ENCODE measurements around the gene PMEL.
"Not testable (repeated sequence)": the region's sequence is repeated elsewhere in the genome, so short reads cannot be mapped to it uniquely, and the experiment has no call there.

PMEL gene

DNA sequence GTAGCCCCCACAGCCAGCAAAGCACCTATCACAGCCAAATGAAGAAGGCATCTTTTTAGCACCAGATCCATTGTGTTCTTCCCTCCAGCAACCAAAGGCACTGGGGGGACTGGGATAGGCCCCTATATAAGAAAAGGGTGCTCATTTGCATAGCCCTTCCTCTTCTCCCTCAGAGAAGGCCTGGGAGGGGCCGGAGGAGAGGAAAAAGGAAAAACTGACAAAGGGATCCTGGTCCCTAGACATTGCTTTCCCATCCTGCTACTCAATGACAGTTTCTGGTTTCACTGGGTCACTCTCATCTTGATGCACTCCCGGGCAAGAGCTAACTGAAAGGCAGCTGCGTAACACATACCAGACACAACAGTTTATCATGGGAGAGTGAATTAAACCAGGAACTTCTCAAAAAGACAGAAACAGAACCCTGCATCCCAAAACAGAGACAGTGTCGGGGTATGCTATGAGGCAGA, at the start of gene PMEL:
Gene PMEL (minus strand): TSS at position 102 of the 467 bp plus-strand sequence. CDS start 31 bp downstream, at position 71.
- no peak for DNase-seq

DNA sequence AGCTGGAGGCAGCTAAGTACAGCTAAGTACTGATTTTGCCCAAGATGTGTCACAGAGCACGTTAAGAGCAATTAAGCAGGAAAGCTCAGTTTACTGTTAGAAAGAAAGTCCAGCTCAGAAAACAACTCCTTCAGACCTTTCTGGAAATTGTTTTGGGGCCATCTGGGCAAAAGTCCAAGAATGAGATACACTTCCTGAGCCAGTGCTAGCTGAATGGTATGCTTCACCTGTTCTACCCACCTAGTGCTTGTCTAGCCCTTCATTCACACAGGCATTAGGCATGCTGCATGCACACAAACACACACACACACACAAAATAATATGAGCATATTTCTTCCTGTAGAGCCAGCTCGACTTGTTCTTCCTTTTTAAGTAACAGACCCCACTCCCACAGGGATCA, 48.4 kb upstream of the PMEL start:
- peak; percentile 39 for DNase-seq

DNA sequence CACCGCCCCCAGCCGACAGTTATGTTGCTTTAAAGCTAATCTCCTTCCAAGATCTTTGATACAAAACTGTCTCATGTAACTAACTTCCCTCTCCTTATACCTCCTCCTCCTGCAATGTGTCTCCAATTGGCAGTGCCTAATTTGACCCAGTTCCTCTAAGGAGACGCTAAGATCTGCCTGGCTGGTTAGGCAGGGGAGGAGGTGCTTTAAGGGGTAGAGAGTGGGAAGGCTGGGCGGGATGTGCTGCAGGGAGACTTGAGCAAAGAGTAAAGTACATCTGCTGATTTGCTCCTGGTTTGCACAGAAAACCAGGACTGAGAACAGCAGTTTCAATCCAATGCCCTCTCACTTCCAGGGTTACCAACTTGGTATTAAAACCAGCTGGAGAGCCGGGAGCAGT, 47.6 kb upstream of the PMEL start:
- DNase-seq: no peak

DNA sequence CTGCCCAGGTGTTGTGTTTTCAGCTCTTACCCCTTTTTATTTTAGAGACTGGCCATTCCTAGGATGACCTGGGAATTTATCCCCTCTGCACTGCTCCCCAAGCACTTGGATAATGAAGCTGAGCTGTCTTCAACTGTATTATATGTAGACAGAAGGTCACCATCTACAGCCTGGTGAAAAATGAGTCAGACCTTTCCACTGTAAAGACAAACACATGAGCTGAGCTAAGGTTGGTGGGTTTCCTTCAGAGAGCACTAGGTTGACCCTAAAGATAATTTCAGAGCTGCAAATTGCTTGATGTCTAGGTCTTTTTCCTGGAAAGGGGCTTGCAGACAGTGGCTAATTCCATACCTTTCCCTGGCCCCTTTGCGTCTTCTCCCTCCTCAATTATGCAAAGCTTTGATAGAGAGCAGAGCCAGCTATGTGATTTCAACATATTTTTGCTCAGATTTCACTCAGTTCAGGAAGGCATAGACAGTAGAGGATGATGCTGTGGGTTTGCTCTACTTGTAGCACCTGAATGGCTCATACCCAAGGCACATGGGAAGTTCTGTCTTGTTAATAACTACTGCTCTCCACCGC, 45.8 kb upstream of the PMEL start:
- no peak for DNase-seq

GRCh38 chr12:56010111-56010570, 44.3 kb upstream of the PMEL start:
- DNase-seq: no peak

DNA sequence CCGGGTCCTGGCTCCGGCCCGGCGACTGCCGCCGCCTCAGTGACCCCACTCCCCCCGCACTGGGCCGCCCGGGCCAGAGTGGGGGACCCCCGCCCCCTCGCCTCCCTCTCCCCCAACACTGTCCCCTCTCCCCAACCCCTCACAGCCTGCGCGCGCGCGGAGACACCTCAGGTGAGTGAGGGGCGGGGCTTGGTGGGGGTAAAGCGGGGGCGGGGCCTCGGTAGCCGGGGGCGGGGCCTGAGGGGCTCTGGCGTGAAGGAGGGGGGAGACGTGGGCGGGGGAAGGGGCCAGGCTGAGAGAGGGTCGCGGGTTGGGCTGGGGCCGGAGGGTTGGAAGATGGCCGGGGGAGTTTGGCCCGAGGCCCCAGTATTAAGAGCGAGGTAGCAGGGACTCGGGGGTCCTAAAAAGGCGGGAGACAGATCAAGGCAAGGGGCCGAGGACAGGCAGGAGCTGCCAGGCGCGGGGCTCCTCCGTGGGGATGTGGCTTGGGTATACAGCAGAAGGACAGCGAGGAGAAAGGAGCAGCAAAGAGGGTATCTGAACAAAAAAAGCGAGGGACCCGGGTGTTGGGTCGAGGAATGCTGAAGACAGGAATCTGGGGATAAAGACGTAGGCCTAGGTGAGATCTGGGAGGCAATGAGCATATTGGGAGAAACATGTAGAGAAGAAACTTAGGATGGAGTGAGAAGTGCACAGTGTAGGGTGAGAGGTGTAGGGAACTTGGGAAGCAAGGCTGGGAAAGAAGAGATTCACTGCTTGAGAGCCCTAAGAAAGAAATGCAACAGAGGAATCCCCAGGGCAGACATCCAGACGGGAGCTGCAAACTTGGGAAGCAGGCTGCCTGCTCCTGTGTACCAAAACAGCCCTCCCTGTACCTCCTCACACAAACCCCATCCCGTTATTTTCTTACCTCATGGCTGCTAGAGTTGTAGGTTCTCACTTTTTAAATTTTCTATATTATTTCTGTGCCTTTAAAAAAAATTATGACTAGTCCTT, 42.0 kb upstream of the PMEL start:
- DNase-seq: peak; percentile 36

DNA sequence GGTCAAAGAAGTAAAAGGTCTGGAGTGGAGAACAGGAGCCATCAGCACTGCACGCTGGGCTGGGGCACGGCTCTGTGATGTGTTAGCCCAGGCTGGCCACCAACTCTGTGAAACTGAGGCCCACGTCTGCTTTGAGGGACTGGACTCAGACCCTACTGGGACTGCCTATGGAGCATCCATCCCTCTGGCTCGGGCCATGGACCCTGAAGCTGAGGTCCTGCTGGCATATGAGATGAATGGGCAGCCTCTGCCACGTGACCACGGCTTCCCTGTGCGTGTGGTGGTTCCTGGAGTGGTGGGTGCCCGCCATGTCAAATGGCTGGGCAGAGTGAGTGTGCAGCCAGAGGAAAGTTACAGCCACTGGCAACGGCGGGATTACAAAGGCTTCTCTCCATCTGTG, 38.4 kb upstream of the PMEL start:
- no peak for DNase-seq

DNA sequence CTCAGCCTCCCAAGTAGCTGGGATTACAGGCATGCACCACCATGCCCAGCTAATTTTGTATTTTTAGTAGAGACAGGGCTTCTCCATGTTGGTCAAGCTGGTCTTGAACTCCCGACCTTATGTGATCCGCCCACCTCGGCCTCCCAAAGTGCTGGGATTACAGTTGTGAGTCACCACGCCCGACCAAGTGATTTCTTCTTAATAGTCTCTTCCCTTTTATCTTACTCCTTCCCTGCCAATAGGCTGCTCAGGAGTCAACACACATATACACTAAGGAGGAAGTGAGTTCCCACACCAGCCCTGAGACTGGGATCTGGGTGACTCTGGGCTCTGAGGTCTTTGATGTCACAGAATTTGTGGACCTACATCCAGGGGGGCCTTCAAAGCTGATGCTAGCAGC, 37.5 kb upstream of the PMEL start:
- DNase-seq: not testable (repeated sequence)

DNA sequence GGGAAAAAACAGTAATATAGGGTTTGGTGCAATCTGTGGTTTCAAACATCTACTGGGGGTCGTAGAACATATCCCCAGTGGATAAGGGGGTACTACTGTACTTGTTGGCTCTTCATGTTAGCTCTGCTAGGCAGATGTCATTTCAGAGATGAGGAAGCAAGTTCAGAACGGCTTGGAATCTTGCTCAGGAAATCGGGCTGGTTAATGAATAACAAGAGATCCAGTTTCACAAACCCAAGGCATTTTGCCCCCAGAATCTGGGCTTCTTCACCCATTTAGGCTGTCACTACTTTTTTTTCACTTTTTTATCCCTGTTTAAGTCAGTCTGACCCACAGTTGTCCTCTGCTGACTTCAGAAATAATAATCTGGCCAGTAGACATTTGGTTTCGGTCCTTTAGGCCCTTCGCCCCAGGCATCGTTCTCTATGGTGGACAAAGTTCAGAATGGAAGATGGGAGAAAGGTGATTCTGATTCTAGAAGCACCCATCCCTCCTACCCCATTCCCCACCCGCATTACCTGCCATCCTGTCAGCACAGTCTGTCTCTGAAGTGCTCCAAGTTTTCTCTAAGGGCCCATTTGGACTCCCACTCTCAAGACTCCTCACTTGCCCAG, 35.8 kb upstream of the PMEL start:
- DNase-seq: no peak

DNA sequence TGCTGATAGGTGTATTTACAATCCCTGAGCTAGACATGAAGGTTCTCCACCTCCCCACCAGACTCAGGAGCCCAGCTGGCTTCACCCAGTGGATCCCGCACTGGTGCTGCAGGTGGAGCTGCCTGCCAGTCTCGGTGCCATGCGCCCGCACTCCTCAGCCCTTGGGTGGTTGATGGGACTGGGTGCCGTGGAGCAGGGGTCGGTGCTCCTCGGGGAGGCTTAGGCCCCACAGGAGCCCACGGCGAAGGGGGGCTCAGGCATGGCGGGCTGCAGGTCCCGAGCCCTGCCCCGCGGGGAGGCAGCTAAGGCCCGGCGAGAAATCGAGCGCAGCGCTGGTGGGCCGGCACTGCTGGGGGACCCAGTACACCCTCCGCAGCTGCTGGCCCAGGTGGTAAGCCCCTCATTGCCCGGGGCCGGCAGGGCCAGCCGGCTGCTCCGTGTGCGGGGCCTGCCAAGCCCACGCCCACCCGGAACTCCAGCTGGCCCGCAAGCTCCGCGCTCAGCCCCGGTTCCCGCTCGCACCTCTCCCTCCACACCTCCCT, 34.2 kb upstream of the PMEL start:
- not testable (repeated sequence) for DNase-seq

GRCh38 chr12:55999522-55999921, 33.7 kb upstream of the PMEL start:
- not testable (repeated sequence) for DNase-seq

- no peak for DNase-seq
These were observed 31.7 kb upstream of the PMEL start for GRCh38 chr12:55997535-55997859.

GRCh38 chr12:55996715-55997534, 31.1 kb upstream of the PMEL start, which contains the start of gene SUOX:
Gene SUOX, plus strand, starts transcription at chr12:55997276. Its CDS starts 4,946 bp downstream, at chr12:56002222.
- DNase-seq: peak; percentile 80

DNA sequence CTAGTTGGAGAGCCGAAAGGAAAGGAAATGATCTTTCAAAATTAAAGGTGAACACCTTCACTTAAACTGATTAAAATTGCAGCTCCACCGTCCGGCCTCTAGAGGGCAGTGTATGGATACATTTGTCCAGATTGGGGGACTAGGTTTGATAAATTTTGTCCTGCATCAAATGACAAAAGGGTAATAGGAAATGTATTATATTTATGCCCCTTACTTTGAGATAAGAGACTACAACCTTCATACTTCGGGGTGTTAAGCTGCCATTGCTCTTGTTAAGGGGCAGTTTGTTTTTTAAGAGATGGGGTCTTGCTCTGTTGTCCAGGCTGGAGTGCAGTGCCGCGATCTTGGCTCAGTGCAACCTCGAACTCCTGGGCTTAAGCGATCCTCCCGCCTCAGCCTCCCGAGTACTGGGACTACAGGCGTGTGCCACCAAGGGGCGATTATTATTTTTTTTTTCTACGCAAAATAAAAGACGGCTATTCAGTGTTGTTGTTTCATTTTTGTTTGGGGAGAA, 30.4 kb upstream of the PMEL start:
- DNase-seq: peak; percentile 79

DNA sequence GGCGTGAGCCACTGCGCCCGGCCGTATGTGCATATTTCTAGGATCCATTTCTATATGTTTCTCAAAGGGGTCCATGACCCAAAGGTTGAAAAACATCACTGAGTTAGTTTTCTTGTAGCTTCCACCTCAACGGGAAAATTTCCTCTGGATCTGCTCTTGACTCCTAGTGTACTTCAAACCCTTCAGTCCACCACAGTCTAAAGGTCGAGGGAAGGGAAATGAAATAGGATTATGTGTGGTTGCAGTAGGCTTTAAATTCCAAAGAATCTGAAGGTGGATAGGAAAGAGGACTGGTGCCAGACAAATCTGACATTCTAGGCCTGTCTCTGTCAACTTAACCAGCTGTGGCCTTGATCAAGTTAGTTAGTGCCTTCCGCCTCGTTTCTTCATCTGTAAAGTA, 29.5 kb upstream of the PMEL start:
- DNase-seq: no peak

GRCh38 chr12:55993230-55993853, 27.5 kb upstream of the PMEL start:
- DNase-seq: no peak

- DNase-seq: no peak
These were observed 25.3 kb upstream of the PMEL start for GRCh38 chr12:55991110-55991509.

- not testable (repeated sequence) for DNase-seq
These were observed 20.1 kb upstream of the PMEL start for GRCh38 chr12:55985976-55986375.

DNA sequence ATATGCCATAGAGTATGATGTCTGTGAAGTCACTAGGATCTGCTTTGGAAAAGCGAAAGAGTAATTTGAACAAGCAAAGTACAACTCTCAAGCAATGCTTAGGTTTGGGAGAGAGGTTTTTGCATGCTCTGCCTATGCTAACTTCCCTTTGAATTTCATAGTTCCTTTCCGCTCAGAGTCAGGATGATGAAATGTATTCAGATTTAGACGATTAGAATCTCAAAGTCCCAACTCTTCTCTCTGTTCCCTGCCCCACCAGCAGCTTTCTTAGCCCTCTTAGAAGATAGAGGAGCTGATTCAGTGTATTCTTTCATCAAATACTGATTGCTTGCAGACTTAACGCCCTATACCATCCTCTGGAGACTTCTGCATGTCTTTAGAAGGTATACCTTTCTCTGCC, 19.5 kb upstream of the PMEL start:
- DNase-seq: no peak

DNA sequence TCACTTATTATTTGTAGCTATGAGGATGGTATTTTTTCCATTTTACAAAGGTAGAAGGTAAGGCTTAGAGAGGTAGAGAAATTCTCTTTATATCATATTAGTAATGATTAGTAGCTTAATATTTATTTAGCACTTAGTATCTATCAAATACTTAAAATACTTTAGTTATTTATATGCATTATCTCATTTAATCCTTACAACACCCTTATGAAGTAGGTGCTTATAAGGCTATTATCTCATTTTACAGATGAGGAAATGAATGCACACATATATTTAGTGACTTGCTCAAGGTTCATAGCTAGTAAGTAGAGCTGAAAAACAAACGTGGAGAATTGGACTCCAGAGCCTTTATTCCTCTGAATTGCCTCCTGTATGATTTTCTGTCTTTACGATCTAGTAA, 19.0 kb upstream of the PMEL start:
- no peak for DNase-seq

- no peak for DNase-seq
These were observed 17.5 kb upstream of the PMEL start for GRCh38 chr12:55983232-55983842.
